GM19099 (cell line): ENCODE data around the gene SLC4A4.

Experiments used
- POLR2A ChIP-seq: IDR thresholded peaks from 3 replicates; pipeline ENCODE4 v1.6.1; 2011; ENCODE audit warnings: low read depth; ENCODE audit not compliant: insufficient read length; ENCODE audit errors: extremely low read depth

SLC4A4 gene

DNA sequence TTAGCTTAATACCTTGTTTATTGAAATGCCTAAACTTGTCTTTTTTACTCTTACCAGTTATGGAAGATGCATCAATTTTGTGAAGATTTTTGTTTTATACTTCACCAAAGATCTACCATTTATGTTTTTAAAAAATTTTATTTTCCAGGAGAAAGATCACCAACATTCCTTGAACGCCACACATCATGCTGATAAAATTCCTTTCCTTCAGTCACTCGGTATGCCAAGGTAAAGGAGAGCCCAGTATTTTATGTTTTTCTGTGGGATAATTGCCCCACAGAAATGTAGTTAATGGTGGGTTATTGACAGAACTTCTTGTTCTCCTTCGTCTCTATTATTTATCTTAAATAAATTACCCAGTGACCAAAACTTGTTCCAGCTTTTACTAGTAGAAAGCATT lies 228.0 kb downstream of the SLC4A4 start:
- TF ChIP-seq POLR2A = no peak

DNA sequence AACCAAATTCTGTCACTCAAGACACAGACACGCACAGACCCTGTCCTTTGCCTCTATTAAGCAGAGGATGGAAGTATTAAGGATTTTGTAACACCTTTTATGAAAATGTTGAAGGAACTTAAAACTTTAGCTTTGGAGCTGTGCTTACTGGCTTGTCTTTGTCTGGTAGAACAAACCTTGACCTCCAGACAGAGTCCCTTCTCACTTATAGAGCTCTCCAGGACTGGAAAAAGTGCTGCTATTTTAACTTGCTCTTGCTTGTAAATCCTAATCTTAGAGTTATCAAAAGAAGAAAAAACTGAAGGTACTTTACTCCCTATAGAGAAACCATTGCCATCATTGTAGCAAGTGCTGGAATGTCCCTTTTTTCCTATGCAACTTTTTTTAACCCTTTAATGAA lies 229.3 kb downstream of the SLC4A4 start:
- TF ChIP-seq POLR2A = no peak

DNA sequence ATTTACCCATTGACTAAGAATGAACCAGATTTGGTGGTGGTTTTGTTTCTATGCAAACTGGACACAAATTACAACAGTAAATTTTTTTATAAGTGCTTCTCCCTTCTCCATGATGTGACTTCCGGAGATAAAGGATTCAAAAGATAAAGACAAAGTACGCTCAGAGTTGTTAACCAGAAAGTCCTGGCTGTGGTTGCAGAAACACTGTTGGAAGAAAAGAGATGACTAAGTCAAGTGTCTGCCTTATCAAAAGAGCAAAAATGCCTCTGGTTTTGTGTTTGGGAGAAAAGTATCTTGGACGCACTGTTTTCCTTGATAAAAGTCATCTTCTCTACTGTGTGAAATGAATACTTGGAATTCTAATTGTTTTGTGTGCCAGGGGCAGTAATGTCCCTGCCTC lies 231.7 kb downstream of the SLC4A4 start:
- TF ChIP-seq POLR2A = no peak

GRCh38 chr4:71571346-71571745 lies 232.5 kb downstream of the SLC4A4 start:
- no peak for TF ChIP-seq POLR2A

DNA sequence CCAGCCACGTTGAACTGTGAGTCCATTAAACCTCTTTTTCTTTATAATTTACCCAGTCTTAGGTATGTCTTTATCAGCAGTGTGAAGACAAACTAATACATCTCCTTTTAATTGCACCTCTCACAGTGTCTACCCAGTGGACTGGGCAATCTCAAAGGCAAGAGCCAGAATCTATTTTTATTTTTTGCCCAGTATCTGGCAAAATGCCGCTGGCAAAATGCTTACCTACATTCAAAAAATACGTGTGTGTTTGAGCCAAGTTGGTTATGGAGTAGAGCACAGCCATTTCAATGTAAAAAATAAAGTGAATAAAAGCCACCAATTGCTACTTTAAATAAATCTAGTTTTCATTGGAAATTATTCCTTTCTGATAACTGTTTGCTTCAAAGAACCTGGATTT lies 245.2 kb downstream of the SLC4A4 start:
- no peak for TF ChIP-seq POLR2A

- no peak for TF ChIP-seq POLR2A
Measured at GRCh38 chr4:71584585-71584984, 245.8 kb downstream of the SLC4A4 start.

DNA sequence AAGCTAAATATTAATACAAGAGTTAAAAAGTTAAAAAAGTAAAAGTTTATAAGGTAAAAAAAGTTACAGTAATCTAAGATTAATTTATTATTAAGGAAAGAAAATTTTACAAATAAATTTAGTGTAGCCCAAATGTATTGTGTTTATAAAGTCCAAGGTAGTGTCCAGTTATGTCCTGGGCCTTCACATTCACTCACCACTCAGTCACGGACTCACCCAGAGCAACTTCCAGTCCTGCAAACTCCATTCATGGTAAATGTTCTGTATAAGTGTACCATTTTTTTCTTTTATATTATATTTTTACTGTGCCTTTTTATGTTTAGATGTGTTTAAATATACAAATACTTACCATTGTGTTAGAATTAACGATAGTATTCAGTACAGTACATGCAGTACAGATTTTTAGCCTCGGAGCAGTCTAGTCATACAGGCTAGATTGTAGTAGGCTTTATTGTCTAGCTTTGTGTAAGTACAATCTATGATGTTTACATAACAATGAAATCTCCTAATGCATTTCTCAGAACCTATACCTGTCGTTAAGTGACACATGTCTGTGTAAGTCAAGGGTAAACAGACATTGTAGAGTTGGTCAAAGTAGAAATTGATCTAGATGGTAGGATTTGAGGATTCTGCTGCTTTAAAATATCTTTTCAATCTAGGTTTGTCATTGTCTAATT lies 247.4 kb downstream of the SLC4A4 start:
- TF ChIP-seq POLR2A = no peak

DNA sequence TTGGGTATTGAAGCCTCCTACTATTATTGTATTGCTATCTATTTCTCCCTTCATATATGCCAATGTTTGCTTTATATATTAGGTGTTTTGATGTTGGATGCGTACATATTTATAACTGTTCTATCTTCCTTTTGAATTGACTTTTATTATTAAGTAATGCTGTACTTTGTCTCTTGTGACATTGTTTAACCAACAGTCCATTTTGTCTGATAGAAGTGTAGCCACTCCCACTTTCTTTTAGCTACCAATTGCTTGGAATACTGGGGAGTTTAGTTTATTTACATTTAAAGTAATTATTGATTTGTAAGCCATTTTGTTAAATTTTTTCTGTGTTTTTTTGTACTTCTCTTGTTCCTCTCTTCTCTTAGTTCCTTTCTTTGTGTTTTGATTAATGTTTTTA lies 249.2 kb downstream of the SLC4A4 start:
- no peak for TF ChIP-seq POLR2A

DNA sequence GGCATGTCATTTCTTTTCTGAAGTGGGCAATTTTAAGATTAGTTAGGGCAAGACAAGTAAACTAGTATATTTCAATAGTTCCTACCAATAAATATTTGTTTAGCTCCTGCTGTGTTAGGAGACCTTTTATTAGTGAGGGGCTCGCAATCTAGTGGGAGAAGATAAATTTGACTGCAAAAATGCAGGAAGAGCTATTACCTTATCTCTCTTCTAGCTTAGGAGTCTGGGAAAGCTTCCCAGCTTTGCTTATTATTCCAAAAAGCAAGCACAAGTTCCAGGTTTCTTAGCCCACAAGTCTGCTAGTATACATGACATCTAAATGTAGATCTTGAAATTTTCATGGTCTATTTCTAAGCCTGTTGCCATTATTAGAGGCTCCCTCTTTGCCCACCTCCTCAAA lies 254.0 kb downstream of the SLC4A4 start:
- TF ChIP-seq POLR2A = no peak

GRCh38 chr4:71593311-71593710 lies 254.5 kb downstream of the SLC4A4 start:
- TF ChIP-seq POLR2A = no peak

DNA sequence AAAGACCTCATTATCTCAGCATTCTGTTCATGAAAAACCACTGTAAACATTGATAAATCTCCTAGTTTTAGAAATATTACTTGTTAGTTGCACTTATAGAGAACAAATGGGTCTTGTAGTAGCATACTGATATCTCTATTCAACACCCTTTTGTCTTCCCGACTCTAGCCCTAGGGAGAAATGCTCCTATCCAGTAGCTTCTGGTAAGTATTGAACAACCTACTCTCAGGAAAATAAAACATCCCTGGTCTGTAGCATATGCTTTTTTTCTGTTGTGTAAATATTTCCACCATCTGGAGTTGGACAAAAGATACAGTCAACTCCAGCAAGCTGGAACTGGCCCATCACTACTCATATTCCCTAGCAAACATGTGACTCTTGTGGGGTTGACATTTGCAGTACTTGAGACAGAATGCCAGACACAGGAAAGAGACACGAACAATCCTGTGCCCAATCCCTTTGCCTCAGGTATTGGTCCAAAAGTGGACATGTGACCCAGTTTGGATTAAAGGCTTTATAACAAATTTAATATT lies 256.8 kb downstream of the SLC4A4 start:
- TF ChIP-seq POLR2A = no peak

GRCh38 chr4:71599578-71599977 lies 260.8 kb downstream of the SLC4A4 start:
- TF ChIP-seq POLR2A = no peak

GRCh38 chr4:71602289-71602900 lies 263.6 kb downstream of the SLC4A4 start:
- TF ChIP-seq POLR2A = no peak

GRCh38 chr4:71604785-71605184 lies 266.0 kb downstream of the SLC4A4 start:
- TF ChIP-seq POLR2A = no peak

- TF ChIP-seq POLR2A = no peak
Measured at GRCh38 chr4:71607109-71607508, 268.3 kb downstream of the SLC4A4 start.
